Right hindlimb (tissue), 1 donor: ENCODE results near the gene STK26.
"Not testable (repeated sequence)": the region's sequence is repeated elsewhere in the genome, so short reads cannot be mapped to it uniquely, and the experiment has no call there.

ENCODE experiments used
- DNase-seq: peaks from one replicate; pipeline ENCODE4 v3.0.0-alpha.2; 2018

The STK26 gene

GRCh38 chrX:132022967-132023895, at the start of gene STK26:
TSS of gene STK26 (plus strand) at chrX:132023302. CDS start at chrX:132023618, 316 bp downstream.
- peak; percentile 88 for DNase-seq

GRCh38 chrX:131975851-131976250, 47.3 kb upstream of the STK26 start:
- DNase-seq = no peak

- no peak for DNase-seq
Observed at GRCh38 chrX:131977619-131978018, 45.5 kb upstream of the STK26 start.

- no peak for DNase-seq
Observed at GRCh38 chrX:131979116-131979515, 44.0 kb upstream of the STK26 start.

GRCh38 chrX:131985526-131986049, 37.5 kb upstream of the STK26 start:
- no peak for DNase-seq

- no peak for DNase-seq
Observed at GRCh38 chrX:131987252-131987651, 35.9 kb upstream of the STK26 start.

GRCh38 chrX:131988236-131988635, 34.9 kb upstream of the STK26 start:
- DNase-seq = no peak

- no peak for DNase-seq
Observed at GRCh38 chrX:132001127-132001526, 22.0 kb upstream of the STK26 start.

- no peak for DNase-seq
Observed at GRCh38 chrX:132004728-132005127, 18.4 kb upstream of the STK26 start.

- DNase-seq = no peak
Observed at GRCh38 chrX:132009350-132009749, 13.8 kb upstream of the STK26 start.

- not testable (repeated sequence) for DNase-seq
Observed at GRCh38 chrX:132010213-132010612, 12.9 kb upstream of the STK26 start.

- DNase-seq = no peak
Observed at GRCh38 chrX:132015875-132016274, 7.2 kb upstream of the STK26 start.

GRCh38 chrX:132016628-132017430, 6.3 kb upstream of the STK26 start:
- DNase-seq = no peak

GRCh38 chrX:132017431-132018185, 5.5 kb upstream of the STK26 start:
- DNase-seq = no peak

- DNase-seq = no peak
Observed at GRCh38 chrX:132022198-132022966, 720 bp upstream of the STK26 start.

GRCh38 chrX:132023896-132024386, 839 bp downstream of the STK26 start:
- DNase-seq = peak; percentile 29

GRCh38 chrX:132025041-132025440, 1.9 kb downstream of the STK26 start:
- DNase-seq = peak; percentile 24

- DNase-seq = no peak
Observed at GRCh38 chrX:132030264-132030663, 7.2 kb downstream of the STK26 start.

GRCh38 chrX:132031867-132032266, 8.8 kb downstream of the STK26 start:
- no peak for DNase-seq

- no peak for DNase-seq
Observed at GRCh38 chrX:132033166-132033565, 10.1 kb downstream of the STK26 start.

GRCh38 chrX:132034648-132035047, 11.5 kb downstream of the STK26 start:
- DNase-seq = no peak
